Spinal cord (tissue), 10 donors: ENCODE results near the gene IER5. TPM values are rescaled to one million over a fixed set of nuclear protein-coding genes. Genes with fewer than 3 reads are reported as not detected.
"Not testable (repeated sequence)": the region's sequence is repeated elsewhere in the genome, so short reads cannot be mapped to it uniquely, and the experiment has no call there.

ENCODE experiments used
- DNase-seq, 6 donors: peaks; one replicate each; pipeline versions ENCODE4 v3.0.0 to v3.0.0-alpha.2; 2013 to 2015; ENCODE audit warnings: low spot score in 6 of 6, low read depth in 4 of 6
- H3K27ac ChIP-seq: one replicate; pipeline ENCODE4 v1.5.1; 2013; ENCODE audit warnings: low read depth, low read length, control low read depth
- H3K27me3 ChIP-seq: one replicate; pipeline ENCODE4 v1.6.1; 2013; ENCODE audit warnings: low read length; ENCODE audit not compliant: control insufficient read depth, insufficient read depth
- H3K36me3 ChIP-seq: one replicate; pipeline ENCODE4 v1.6.1; 2013; ENCODE audit warnings: low read length; ENCODE audit not compliant: control insufficient read depth, insufficient read depth
- H3K4me1 ChIP-seq: one replicate; pipeline ENCODE4 v1.6.1; 2013; ENCODE audit warnings: low read length; ENCODE audit not compliant: control insufficient read depth, insufficient read depth
- H3K4me3 ChIP-seq: one replicate; pipeline ENCODE4 v1.5.1; 2013; ENCODE audit warnings: low read depth, low read length, control low read depth
- H3K9me3 ChIP-seq: one replicate; pipeline ENCODE4 v1.6.1; 2013; ENCODE audit warnings: low read length; ENCODE audit not compliant: control insufficient read depth, insufficient read depth
- WGBS: methylation state at CpG from one replicate; pipeline ENCODE4 v1.1.5; 2013; ENCODE audit warnings: missing lambda C conversion rate; ENCODE audit not compliant: insufficient coverage; 5-methylcytosine and 5-hydroxymethylcytosine counted together
- polyA plus RNA-seq, 2 donors: library from polyadenylated mRNA; unstranded; fragments of 120-200 nt; gene quantifications; one replicate each; pipeline ENCODE4 v1.2.1, GENCODE V29; 2013; ENCODE audit not compliant: insufficient read length in 2 of 2
- total RNA-seq, 2 donors: library from RNA; depleted of rRNA in 1 of 2; stranded (reverse); fragments of 120-200 nt in 1 of 2; fragments of >200 nt in 1 of 2; gene quantifications; one replicate each; pipeline versions ENCODE4 v1.2.3 to v1.2.4, GENCODE V29; 2013 to 2014
- donor health status: healthy.

The IER5 gene
- total and polyA plus RNA-seq, 4 donors: 8.1 to 11.2 (median 10.1) TPM

DNA sequence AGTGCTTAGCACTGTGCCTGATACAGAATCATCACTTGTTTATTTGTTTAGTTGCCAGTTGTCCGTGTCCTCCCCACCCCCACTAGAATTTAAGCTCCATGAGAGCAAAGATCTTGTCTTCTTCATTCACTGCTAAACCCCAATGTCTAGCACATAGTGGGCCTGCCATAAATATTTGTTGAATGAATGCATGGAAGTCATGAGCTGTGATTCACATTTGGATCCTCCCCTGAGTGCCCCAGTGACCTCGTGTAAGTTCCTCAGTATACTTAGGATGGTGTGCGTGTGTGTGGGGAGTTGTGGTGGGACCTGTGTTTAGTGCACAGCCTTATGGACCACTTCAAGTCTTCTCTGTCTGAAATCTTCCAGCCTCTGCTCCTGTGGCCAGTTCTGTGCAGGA lies 23.1 kb downstream of the IER5 start:
- WGBS: 93% methylated on average over 3 of the region's 3 CpGs
- H3K27ac ChIP-seq: no peak overlapping the region

DNA sequence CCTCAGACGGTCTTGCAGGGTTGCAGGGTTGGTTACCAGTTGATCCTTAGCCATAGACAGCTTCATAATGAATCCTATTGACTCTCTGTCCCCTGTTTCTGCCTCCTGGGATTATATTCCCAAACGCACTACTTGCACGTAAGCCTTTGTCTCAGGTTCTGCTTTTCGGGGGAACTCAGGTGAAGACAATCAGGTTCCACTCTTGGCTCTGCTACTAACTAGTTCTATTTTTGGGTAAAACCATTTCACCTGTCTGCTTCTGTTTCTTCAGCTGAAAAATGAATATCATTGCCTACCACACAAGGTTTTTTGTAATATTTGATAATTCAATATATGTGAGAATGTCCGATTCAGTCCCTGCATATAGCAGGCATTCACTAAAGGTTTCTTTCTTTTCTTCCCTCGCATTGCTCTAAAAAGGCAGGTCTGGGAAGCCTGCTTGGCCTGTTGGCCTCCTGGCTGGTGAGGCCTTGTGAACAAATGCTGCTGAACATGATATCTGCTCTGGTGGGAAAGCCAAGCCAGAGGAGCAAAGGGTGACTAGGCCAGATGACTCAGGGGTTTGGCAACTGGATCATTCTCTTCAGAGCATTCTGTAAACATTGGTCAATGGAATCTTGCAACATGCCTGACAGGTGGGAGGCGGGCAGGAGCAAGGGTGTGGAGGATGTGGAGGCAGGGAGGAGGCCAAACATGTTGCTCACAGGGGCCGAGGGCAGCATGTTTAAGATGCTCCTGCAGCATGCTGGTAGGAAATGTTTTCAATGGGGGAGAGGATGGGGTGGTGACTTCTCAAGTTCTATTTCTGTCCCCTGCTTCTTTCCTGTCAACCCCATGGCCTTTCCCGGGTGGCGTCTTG lies 23.8 kb downstream of the IER5 start:
- Histone ChIP-seq H3K9me3 (no peaks in the 10 kb centered on the region), H3K4me3 (no peak overlapping the region), H3K36me3 (no peaks in the 10 kb centered on the region), H3K27me3 (no peaks in the 10 kb centered on the region), H3K27ac (no peak overlapping the region), H3K4me1 (peaks cover 19% of the 10 kb centered on the region)
- 78% methylated on average over 7 of the region's 10 CpGs for WGBS
- no peak for DNase-seq

More for the DNA sequence above, 23.1 kb downstream of the IER5 start:
- DNase-seq: no peak
- peaks cover 19% of the 10 kb centered on the region for H3K4me1 ChIP-seq
- no peak overlapping the region for H3K4me3 ChIP-seq
- H3K27me3 ChIP-seq: no peaks in the 10 kb centered on the region
- H3K36me3 ChIP-seq: no peaks in the 10 kb centered on the region
- no peaks in the 10 kb centered on the region for H3K9me3 ChIP-seq

DNA sequence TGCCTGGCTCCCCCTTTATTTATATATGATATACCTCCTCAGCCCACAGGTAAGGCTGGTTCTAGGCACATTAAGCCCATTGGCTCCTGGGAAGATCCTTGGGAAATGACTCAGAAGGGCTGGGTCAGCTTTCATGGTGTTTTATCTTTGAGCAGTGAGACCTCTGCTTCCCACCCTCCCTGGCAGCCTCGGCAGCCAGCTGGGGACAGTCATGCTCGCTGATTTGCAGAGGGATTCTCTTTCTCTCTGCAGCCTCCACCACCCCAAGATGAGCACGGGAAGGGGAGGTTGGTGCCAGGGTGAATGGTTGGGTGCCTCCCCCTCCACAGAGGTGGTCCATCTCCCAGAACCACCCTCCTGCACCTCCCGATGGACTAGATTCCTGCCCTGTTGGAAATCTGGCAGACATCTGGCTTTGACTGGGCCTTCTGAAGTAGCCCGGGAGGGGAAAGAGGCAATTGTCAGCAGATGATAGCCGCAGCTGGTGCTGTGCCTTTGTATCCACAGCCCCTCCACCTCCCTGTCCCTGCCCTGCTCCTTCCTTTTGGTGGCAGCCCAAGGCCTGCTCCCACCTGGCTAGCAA lies 24.6 kb downstream of the IER5 start:
- WGBS: 22% methylated on average over 2 of the region's 6 CpGs
- Histone ChIP-seq H3K9me3 (no peaks in the 10 kb centered on the region), H3K4me1 (peaks cover 27% of the 10 kb centered on the region), H3K27ac (no peak overlapping the region), H3K36me3 (no peaks in the 10 kb centered on the region), H3K27me3 (no peaks in the 10 kb centered on the region), H3K4me3 (no peak overlapping the region)
- peak in 1 of 6 donors; percentile 46 for DNase-seq

DNA sequence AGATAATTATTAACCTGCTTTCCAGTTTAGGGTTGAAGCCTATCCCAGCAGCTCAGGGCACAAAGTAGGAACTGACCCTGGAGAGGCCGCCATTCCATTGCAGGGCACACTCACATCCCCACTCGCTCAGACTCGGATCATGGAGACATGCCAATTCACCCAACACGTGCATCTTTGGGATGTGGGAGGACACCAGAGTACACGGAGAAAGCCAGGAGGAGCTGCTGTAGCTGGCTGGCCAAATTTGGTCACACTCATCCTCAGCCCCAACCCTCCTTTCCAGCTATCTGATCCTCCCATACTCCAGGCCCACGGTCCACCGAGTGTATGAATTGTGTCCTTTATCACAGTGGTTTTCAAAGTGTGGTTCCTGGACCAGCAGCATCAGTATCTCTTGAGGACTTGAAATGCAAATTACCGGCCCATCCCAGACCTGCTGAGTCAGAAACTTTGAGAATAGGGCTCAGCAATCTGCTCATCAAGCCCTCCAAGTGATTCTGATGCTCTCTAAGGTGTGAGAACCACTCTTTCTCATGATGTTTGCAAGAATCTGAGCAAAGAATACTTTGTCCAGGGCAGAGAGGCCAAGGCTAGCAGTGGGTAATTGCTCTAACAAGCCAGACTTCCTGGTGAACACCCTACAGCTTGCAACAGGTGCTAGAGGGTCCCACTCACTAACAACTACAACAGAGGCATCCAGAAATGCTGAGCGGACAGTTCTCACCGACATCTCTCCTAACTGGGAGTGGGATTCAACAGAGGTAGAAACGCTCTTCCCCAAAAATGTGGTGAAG lies 26.3 kb downstream of the IER5 start:
- DNase-seq: no peak
- H3K27ac ChIP-seq: no peak overlapping the region
- 85% methylated on average over 7 of the region's 11 CpGs for WGBS
- no peaks in the 10 kb centered on the region for H3K9me3 ChIP-seq
- no peaks in the 10 kb centered on the region for H3K27me3 ChIP-seq
- H3K4me1 ChIP-seq: peaks cover 29% of the 10 kb centered on the region
- no peak overlapping the region for H3K4me3 ChIP-seq
- no peaks in the 10 kb centered on the region for H3K36me3 ChIP-seq

DNA sequence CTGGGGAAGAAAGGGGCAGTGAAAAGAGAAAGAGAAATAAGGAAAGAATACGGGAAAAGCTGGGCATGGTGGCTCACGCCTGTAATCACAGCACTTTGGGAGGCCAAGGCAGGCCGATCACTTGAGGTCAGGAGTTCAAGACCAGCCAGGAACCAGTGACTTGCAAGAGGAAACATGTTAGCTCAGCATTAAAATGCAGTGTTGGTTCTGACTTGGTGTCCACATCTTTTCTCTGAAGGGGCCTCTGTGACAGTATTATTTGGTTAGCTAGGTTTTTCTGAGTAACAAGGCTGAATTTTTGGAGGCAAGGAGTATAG lies 26.8 kb downstream of the IER5 start:
- DNase-seq: no peak
- Histone ChIP-seq H3K36me3 (no peaks in the 10 kb centered on the region), H3K4me3 (no peak overlapping the region), H3K4me1 (peaks cover 25% of the 10 kb centered on the region), H3K27ac (no peak overlapping the region), H3K27me3 (no peaks in the 10 kb centered on the region), H3K9me3 (no peaks in the 10 kb centered on the region)
- WGBS: 92% methylated on average over 3 of the region's 3 CpGs

DNA sequence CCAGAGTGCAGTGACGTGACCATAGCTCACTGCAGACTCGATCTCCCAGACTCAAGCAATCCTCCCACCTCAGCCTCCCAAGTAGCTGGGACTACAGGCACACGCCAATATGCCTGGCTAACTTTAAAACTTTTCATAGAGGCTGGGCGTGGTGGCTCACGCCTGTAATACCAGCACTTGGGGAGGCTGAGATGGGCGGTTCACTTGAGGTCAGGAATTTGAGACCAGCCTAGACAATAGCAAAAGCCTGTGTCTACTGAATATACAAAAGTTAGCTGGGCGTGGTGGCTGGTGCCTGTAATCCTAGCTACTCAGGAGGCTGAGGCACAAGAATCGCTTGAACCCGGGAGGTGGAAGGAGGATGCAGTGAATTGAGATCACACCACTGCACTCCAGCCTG lies 27.5 kb downstream of the IER5 start:
- not testable (repeated sequence) for H3K27ac ChIP-seq
- WGBS: 94% methylated on average over 9 of the region's 9 CpGs

DNA sequence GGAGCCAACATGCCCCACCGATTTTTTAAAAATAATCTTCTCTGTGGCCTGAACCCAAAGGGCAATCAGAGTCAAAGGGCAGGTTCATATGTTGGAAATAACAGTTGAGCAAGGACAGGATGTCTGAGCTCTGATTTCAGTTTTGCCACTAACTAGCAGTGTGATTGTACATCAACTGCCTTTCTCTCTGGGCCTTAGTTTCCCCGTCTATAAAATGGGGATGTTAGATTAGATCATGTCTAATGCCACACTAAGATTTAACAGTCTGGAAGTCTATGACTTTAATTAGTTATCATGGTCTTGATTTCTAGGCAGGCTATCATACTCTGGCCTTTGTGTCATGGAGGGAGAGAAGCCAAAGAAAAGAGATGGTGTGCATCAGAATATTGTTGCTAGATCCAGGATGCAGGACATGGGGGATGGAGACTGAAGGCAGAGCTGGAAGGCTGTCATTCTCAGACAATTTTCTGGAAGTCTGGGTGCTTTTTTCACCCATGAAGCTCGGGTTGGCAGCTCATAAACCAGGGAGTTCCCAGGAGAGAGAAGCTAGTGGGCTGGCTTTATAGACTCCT lies 28.4 kb downstream of the IER5 start:
- no peak overlapping the region for H3K4me3 ChIP-seq
- no CpG with 5 or more reads among the region's 3 CpGs for WGBS

More for the DNA sequence above, 27.5 kb downstream of the IER5 start:
- not testable (repeated sequence) for H3K4me3 ChIP-seq, H3K9me3 ChIP-seq, H3K27me3 ChIP-seq, H3K36me3 ChIP-seq, DNase-seq
- peaks cover 25% of the 10 kb centered on the region for H3K4me1 ChIP-seq

DNA sequence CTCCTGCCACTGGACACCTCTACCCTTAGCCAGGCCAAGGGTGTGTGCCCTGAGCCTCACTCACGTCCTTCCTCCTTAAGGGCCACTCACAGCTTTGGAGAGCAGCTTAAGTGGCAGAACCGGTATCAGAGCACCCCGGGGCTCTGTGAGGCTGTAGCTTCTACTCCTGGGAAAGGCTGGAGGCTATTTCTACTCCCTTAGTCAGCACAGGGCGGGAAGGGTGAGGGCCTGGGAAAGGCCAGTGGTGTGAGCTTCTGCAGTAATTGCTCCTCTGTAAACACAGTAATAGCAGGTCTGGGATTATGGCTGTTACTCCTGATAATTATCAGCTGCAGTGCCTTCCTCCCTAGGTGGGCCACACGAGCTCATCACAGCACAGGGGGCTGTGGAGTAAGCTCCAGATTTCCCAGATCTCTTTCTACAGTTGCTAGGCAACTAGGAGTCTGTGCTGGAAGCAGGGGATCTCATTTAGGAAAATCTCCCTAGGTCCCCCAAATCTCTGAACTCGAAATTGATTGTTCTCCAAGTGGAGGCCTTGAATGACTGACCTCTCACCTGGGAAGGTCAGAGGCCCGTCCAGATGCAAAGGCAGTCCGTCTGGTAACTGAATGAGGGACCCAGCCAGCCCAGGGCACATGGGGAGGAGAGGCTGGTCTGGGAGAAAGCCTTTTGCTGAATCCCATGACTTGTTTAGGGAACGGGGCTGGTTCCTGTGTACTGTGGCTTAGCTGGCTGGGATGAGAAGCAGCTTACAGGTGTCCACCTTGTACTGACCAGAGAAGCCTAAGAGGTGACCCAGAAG lies 29.3 kb downstream of the IER5 start:
- Histone ChIP-seq H3K9me3 (no peaks in the 10 kb centered on the region), H3K27ac (peak overlapping the region; percentile 11), H3K27me3 (no peaks in the 10 kb centered on the region), H3K36me3 (no peaks in the 10 kb centered on the region), H3K4me1 (peaks cover 28% of the 10 kb centered on the region), H3K4me3 (no peak overlapping the region)
- DNase-seq: peak in 2 of 6 donors; percentile 81 to 92
- WGBS: 34% methylated on average over 8 of the region's 9 CpGs

More for the DNA sequence above, 28.4 kb downstream of the IER5 start:
- Histone ChIP-seq H3K27ac (peak overlapping the region; percentile 11), H3K36me3 (no peaks in the 10 kb centered on the region), H3K4me1 (peaks cover 25% of the 10 kb centered on the region), H3K27me3 (no peaks in the 10 kb centered on the region), H3K9me3 (no peaks in the 10 kb centered on the region)
- no peak for DNase-seq
